OCI-LY7 (cell line): ENCODE results near the gene EXOC6B.

Experiments used
- EZH2phosphoT487 ChIP-seq: fragments of 200-600 bp; sonication (generic); IDR thresholded peaks from 2 replicates; pipeline ENCODE4 v1.6.1; 2018; ENCODE audit warnings: low read depth, borderline replicate concordance, mild to moderate bottlenecking, mixed run types, antibody characterized with exemption, low read length, moderate library complexity, mixed read lengths
- TF ChIP-seq, protein P1 (sequence below): fragments of 200-600 bp; sonication (generic); conservative IDR thresholded peaks from 2 replicates; pipeline ENCODE4 v1.5.1; 2014; ENCODE audit warnings: mild to moderate bottlenecking, antibody characterized with exemption, low read length, moderate library complexity, mixed read lengths

DNA sequence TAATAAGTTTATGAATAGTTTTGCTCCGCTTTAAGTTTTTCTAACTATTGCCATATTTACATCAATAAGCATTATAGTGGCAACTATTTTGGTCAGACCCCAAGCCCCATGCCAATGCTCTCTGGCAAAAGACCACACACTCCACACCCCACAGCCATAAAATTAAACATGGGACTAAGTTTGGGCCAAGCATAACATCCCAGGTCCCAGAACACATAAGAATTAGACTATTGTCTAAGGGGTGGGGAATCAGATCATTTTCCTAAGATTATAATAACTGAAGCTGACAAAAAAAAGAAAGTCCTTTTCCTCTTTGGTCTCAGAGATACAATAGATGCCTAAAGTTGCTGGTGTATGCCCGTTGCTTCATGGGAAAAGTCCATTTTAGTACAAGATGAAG lies 46.3 kb downstream of the EXOC6B start:
- TF ChIP-seq, protein P1, sequence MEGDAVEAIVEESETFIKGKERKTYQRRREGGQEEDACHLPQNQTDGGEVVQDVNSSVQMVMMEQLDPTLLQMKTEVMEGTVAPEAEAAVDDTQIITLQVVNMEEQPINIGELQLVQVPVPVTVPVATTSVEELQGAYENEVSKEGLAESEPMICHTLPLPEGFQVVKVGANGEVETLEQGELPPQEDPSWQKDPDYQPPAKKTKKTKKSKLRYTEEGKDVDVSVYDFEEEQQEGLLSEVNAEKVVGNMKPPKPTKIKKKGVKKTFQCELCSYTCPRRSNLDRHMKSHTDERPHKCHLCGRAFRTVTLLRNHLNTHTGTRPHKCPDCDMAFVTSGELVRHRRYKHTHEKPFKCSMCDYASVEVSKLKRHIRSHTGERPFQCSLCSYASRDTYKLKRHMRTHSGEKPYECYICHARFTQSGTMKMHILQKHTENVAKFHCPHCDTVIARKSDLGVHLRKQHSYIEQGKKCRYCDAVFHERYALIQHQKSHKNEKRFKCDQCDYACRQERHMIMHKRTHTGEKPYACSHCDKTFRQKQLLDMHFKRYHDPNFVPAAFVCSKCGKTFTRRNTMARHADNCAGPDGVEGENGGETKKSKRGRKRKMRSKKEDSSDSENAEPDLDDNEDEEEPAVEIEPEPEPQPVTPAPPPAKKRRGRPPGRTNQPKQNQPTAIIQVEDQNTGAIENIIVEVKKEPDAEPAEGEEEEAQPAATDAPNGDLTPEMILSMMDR: no peak
- no peak for TF ChIP-seq EZH2phosphoT487
